Measurements from ENCODE around the gene ZBED4.

DNA sequence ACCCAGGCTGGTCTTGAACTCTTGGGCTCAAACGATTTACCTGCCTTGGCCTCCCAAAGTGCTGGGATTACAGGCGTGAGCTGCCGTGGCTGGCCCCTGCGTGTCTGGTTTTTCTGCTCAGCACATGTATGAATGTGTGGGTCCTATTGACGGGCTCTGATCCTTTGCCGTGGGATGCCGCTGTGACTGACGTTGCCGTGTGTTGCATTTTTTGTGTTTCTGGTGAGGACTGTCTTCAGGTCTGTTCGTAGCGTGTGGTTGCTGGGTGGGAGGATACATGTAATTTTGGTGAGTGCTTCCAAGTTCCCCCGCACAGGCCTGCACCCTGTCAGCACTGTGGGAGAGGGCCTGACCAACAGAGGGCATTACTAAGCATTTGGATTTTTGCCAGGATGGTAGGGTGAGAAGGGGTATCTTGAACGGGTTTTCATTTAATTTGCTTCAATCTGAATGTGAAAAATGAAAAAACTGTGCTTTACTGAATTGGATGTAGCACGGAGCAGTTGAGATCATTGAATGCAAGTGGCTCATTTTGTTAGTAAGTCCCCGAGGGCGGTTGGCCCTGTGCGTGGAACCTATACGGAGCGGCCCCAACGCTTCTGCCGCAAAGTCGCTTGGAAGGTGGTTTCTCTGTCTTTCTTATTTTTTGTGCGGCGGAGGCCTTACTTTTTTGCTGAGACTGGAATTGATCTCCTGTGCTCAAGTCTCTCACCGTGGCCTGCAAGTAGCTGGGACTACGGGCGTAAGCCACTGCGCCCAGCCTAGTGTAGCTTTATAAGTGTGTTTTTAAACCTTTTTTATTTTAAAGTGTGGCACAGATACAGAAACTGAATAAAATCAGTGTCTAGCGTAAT, 8.2 kb downstream of the ZBED4 start:
- TF ChIP-seq, protein P1, sequence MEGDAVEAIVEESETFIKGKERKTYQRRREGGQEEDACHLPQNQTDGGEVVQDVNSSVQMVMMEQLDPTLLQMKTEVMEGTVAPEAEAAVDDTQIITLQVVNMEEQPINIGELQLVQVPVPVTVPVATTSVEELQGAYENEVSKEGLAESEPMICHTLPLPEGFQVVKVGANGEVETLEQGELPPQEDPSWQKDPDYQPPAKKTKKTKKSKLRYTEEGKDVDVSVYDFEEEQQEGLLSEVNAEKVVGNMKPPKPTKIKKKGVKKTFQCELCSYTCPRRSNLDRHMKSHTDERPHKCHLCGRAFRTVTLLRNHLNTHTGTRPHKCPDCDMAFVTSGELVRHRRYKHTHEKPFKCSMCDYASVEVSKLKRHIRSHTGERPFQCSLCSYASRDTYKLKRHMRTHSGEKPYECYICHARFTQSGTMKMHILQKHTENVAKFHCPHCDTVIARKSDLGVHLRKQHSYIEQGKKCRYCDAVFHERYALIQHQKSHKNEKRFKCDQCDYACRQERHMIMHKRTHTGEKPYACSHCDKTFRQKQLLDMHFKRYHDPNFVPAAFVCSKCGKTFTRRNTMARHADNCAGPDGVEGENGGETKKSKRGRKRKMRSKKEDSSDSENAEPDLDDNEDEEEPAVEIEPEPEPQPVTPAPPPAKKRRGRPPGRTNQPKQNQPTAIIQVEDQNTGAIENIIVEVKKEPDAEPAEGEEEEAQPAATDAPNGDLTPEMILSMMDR (IDR thresholded peaks at IDR 0.05): no peak
- TF ChIP-seq POLR2A (IDR thresholded peaks at IDR 0.05): no peak
